ENCODE measurements around the gene DSC1.
"Not testable (repeated sequence)": the region's sequence is repeated elsewhere in the genome, so short reads cannot be mapped to it uniquely, and the experiment has no call there.

Gene DSC1

GRCh38 chr18:31176531-31176930 lies 13.9 kb upstream of the DSC1 start:
- no peak for DNase-seq (ENCODE audit: low spot score)

- DNase-seq (ENCODE audit: low spot score) = no peak
These were observed 8.6 kb upstream of the DSC1 start for GRCh38 chr18:31171144-31171839.

GRCh38 chr18:31170335-31170734 lies 7.7 kb upstream of the DSC1 start:
- DNase-seq (ENCODE audit: low spot score) = no peak

GRCh38 chr18:31162419-31162793 lies 250 bp downstream of the DSC1 start:
- DNase-seq (ENCODE audit: low spot score) = no peak

- DNase-seq (ENCODE audit: low spot score) = no peak
These were observed 768 bp downstream of the DSC1 start for GRCh38 chr18:31161757-31162418.

- no peak for DNase-seq (ENCODE audit: low spot score)
These were observed 5.6 kb downstream of the DSC1 start for GRCh38 chr18:31156821-31157763.

- DNase-seq (ENCODE audit: low spot score) = no peak
These were observed 7.2 kb downstream of the DSC1 start for GRCh38 chr18:31155498-31155897.

GRCh38 chr18:31154181-31154580 lies 8.5 kb downstream of the DSC1 start:
- no peak for DNase-seq (ENCODE audit: low spot score)

GRCh38 chr18:31149351-31149750 lies 13.3 kb downstream of the DSC1 start:
- DNase-seq (ENCODE audit: low spot score) = no peak

GRCh38 chr18:31148600-31148999 lies 14.1 kb downstream of the DSC1 start:
- no peak for DNase-seq (ENCODE audit: low spot score)

GRCh38 chr18:31146809-31147208 lies 15.8 kb downstream of the DSC1 start:
- DNase-seq (ENCODE audit: low spot score) = no peak

GRCh38 chr18:31143025-31143424 lies 19.6 kb downstream of the DSC1 start:
- DNase-seq (ENCODE audit: low spot score) = no peak

- DNase-seq (ENCODE audit: low spot score) = no peak
These were observed 23.9 kb downstream of the DSC1 start for GRCh38 chr18:31138709-31139108.

GRCh38 chr18:31134988-31135529 lies 27.6 kb downstream of the DSC1 start:
- no peak for DNase-seq (ENCODE audit: low spot score)

GRCh38 chr18:31129398-31130115 lies 33.1 kb downstream of the DSC1 start:
- no peak for DNase-seq (ENCODE audit: low spot score)

GRCh38 chr18:31125878-31126277 lies 36.8 kb downstream of the DSC1 start:
- DNase-seq (ENCODE audit: low spot score) = no peak

GRCh38 chr18:31123125-31123524 lies 39.5 kb downstream of the DSC1 start:
- DNase-seq (ENCODE audit: low spot score) = not testable (repeated sequence)

- DNase-seq (ENCODE audit: low spot score) = no peak
These were observed 42.1 kb downstream of the DSC1 start for GRCh38 chr18:31120594-31120993.

- no peak for DNase-seq (ENCODE audit: low spot score)
These were observed 45.6 kb downstream of the DSC1 start for GRCh38 chr18:31116853-31117595.

GRCh38 chr18:31112804-31113203 lies 49.9 kb downstream of the DSC1 start:
- DNase-seq (ENCODE audit: low spot score) = no peak

- no peak for DNase-seq (ENCODE audit: low spot score)
These were observed 56.9 kb downstream of the DSC1 start for GRCh38 chr18:31105733-31106132.
